GM23338 (cell line): ENCODE results near the gene EDNRA. TPM values are rescaled to one million over a fixed set of nuclear protein-coding genes. Genes with fewer than 3 reads are reported as not detected.

ENCODE experiments used
- ATAC-seq: fragments of 200-7000 bp; cut with Tn5 transposase; 3 replicates; pipeline ENCODE4 v1.9.1; 2020
- DNase-seq: peaks from one replicate; pipeline ENCODE4 v3.0.0-alpha.2; 2015; ENCODE audit warnings: low spot score
- H2AFZ ChIP-seq: fragments of 200-600 bp; sonication (generic); 2 replicates; pipeline ENCODE4 v1.8.0; 2016; ENCODE audit warnings: antibody characterized with exemption, mild to moderate bottlenecking, moderate library complexity
- H3F3A ChIP-seq: fragments of 200-600 bp; sonication (generic); replicated peaks from 2 replicates; pipeline ENCODE4 v1.8.0; 2017; ENCODE audit warnings: antibody characterized with exemption, mixed run types, low read depth
- H3K27ac ChIP-seq: fragments of 200-600 bp; sonication (generic); 2 replicates; pipeline ENCODE4 v1.6.1; 2016; ENCODE audit warnings: low read depth
- H3K27me3 ChIP-seq: fragments of 200-600 bp; sonication (generic); 2 replicates; pipeline ENCODE4 v1.8.0; 2016; ENCODE audit warnings: mild to moderate bottlenecking, mixed run types, moderate library complexity; ENCODE audit not compliant: insufficient read depth
- H3K36me3 ChIP-seq: fragments of 200-600 bp; sonication (generic); 2 replicates; pipeline ENCODE4 v1.8.0; 2016; ENCODE audit warnings: mild to moderate bottlenecking; ENCODE audit not compliant: insufficient read depth
- H3K4me1 ChIP-seq: fragments of 200-600 bp; sonication (generic); 2 replicates; pipeline ENCODE4 v1.8.0; 2016; ENCODE audit warnings: mild to moderate bottlenecking, moderate library complexity; ENCODE audit not compliant: insufficient read depth
- H3K4me2 ChIP-seq: fragments of 200-600 bp; sonication (generic); 2 replicates; pipeline ENCODE4 v1.7.1; 2017; ENCODE audit warnings: mixed run types
- H3K4me3 ChIP-seq: fragments of 200-600 bp; sonication (generic); 2 replicates; pipeline ENCODE4 v1.6.1; 2016; ENCODE audit warnings: mixed run types
- H3K79me2 ChIP-seq: fragments of 200-600 bp; sonication (generic); replicated peaks from 2 replicates; pipeline ENCODE4 v1.8.0; 2017; ENCODE audit warnings: mild to moderate bottlenecking; ENCODE audit not compliant: insufficient read depth
- H3K9me2 ChIP-seq: fragments of 200-600 bp; sonication (generic); 2 replicates; pipeline ENCODE4 v1.8.0; 2017; ENCODE audit not compliant: insufficient read depth
- H4K20me1 ChIP-seq: fragments of 200-600 bp; sonication (generic); replicated peaks from 2 replicates; pipeline ENCODE4 v1.8.0; 2017; ENCODE audit warnings: mild to moderate bottlenecking; ENCODE audit not compliant: insufficient read depth
- H3K27ac Mint-ChIP-seq: 2 replicates; pipeline ENCODE4 v1.8.0; 2020; ENCODE audit warnings: inconsistent platforms, mild to moderate bottlenecking, moderate library complexity, mixed read lengths
- H3K27me3 Mint-ChIP-seq: 3 replicates; pipeline ENCODE4 v1.8.0; 2022; ENCODE audit warnings: low read depth, mild to moderate bottlenecking, moderate library complexity, mixed read lengths, inconsistent platforms; ENCODE audit not compliant: insufficient read depth, poor library complexity
- H3K36me3 Mint-ChIP-seq: 3 replicates; pipeline ENCODE4 v1.8.0; 2021; ENCODE audit warnings: low read depth, mild to moderate bottlenecking, inconsistent platforms, moderate library complexity, mixed read lengths
- H3K4me1 Mint-ChIP-seq: 3 replicates; pipeline ENCODE4 v1.8.0; 2020; ENCODE audit warnings: mild to moderate bottlenecking, inconsistent platforms, mixed read lengths
- H3K4me3 Mint-ChIP-seq: 3 replicates; pipeline ENCODE4 v1.8.0; 2021; ENCODE audit warnings: moderate library complexity, mild to moderate bottlenecking, inconsistent platforms, mixed read lengths
- H3K9me3 Mint-ChIP-seq: 3 replicates; pipeline ENCODE4 v1.8.0; 2020; ENCODE audit warnings: moderate library complexity, mild to moderate bottlenecking, inconsistent platforms, mixed read lengths
- CTCF ChIP-seq, 2 experiments: fragments of 200-600 bp in 1 of 2; sonication (generic) in 1 of 2; conservative IDR thresholded peaks; 2 replicates each; pipeline versions ENCODE4 v1.5.1 to v1.6.1; 2016 to 2017; ENCODE audit warnings: antibody characterized with exemption in 2 of 2, low read depth in 2 of 2, mild to moderate bottlenecking in 2 of 2, moderate library complexity in 1 of 2
- ETS1 ChIP-seq: IDR thresholded peaks from 2 replicates; pipeline ENCODE4 v1.6.1; 2016; ENCODE audit warnings: antibody characterized with exemption
- EZH2 ChIP-seq: fragments of 200-600 bp; sonication (generic); IDR thresholded peaks from one replicate; pipeline ENCODE4 v1.8.0; 2017; ENCODE audit warnings: antibody characterized with exemption, mild to moderate bottlenecking, low read depth; ENCODE audit not compliant: unreplicated experiment
- EZH2phosphoT487 ChIP-seq: fragments of 200-600 bp; sonication (generic); IDR thresholded peaks from one replicate; pipeline ENCODE4 v1.8.1; 2018; ENCODE audit warnings: antibody characterized with exemption; ENCODE audit not compliant: unreplicated experiment
- JUNB ChIP-seq: IDR thresholded peaks from one replicate; pipeline ENCODE4 v1.6.1; 2016; ENCODE audit warnings: antibody characterized with exemption; ENCODE audit not compliant: unreplicated experiment
- NANOG ChIP-seq: IDR thresholded peaks from 2 replicates; pipeline ENCODE4 v1.6.1; 2016; ENCODE audit warnings: antibody characterized with exemption, borderline replicate concordance
- REST ChIP-seq: IDR thresholded peaks from one replicate; pipeline ENCODE4 v1.6.1; 2018; ENCODE audit warnings: antibody characterized with exemption; ENCODE audit not compliant: unreplicated experiment
- STAT1 ChIP-seq: IDR thresholded peaks from one replicate; pipeline ENCODE4 v1.6.1; 2016; ENCODE audit warnings: antibody characterized with exemption; ENCODE audit not compliant: unreplicated experiment
- ZNF331 ChIP-seq: fragments of 250-450 bp; sonication (Bioruptor Pico); IDR thresholded peaks from 2 replicates; pipeline ENCODE4 v1.5.0; 2020; ENCODE audit warnings: low read depth, mild to moderate bottlenecking, moderate library complexity
- ZNF462 ChIP-seq: fragments of 250-450 bp; sonication (Bioruptor Pico); IDR thresholded peaks from 2 replicates; pipeline ENCODE4 v1.5.0; 2020; ENCODE audit warnings: mild to moderate bottlenecking, moderate library complexity
- polyA plus RNA-seq: library from polyadenylated mRNA; unstranded; fragments of >200 nt; fragmentation: Nextera tagmentation; extraction: Ambion mirVana; gene quantifications from 2 replicates; pipeline ENCODE4 v1.2.1, GENCODE V29; 2016
- total RNA-seq: library from RNA; depleted of rRNA; stranded (reverse); fragments of >200 nt; shearing (Covaris generic); gene quantifications from 2 replicates; pipeline ENCODE4 v1.2.3, GENCODE V29; 2014

EDNRA gene
- total and polyA plus RNA-seq, 2 experiments from 2014 or later = 1.5 to 5.0 TPM

- no peaks in the 10 kb centered on the region for H3K36me3 ChIP-seq
- DNase-seq (no peak), ATAC-seq (no peak)
- no peak overlapping the region for H3K4me3 Mint-ChIP-seq
- H3K4me1 Mint-ChIP-seq = no peaks in the 10 kb centered on the region
- no peaks in the 10 kb centered on the region; the same call in 1 of the 2 replicates for H3K9me2 ChIP-seq
- no peaks in the 10 kb centered on the region for H3K4me1 ChIP-seq
- no peaks in the 10 kb centered on the region for H3K27me3 ChIP-seq
- no peaks in the 10 kb centered on the region for H3K79me2 ChIP-seq
- no peaks in the 10 kb centered on the region for H4K20me1 ChIP-seq
- H3K27me3 Mint-ChIP-seq = peaks cover 4% of the 10 kb centered on the region
- H3K4me3 ChIP-seq = no peak overlapping the region
- no peaks in the 10 kb centered on the region for H3K36me3 Mint-ChIP-seq
- H3K9me3 Mint-ChIP-seq = no peaks in the 10 kb centered on the region
- no peak overlapping the region for H3K4me2 ChIP-seq
- TF ChIP-seq EZH2 = no peak
- H2AFZ ChIP-seq = no peak overlapping the region
- no peaks in the 10 kb centered on the region for H3F3A ChIP-seq
- no peak overlapping the region for H3K27ac Mint-ChIP-seq
- no peak overlapping the region for H3K27ac ChIP-seq
Measured at GRCh38 chr4:147560625-147561024, 79.7 kb downstream of the EDNRA start.

GRCh38 chr4:147566762-147567161, 85.9 kb downstream of the EDNRA start:
- Mint-ChIP-seq H3K27me3 (no peaks in the 10 kb centered on the region), H3K9me3 (peaks cover 10% of the 10 kb centered on the region; the same call in 2 of the 3 replicates), H3K4me1 (peaks cover 10% of the 10 kb centered on the region; the same call in 1 of the 3 replicates), H3K36me3 (no peaks in the 10 kb centered on the region), H3K4me3 (no peak overlapping the region), H3K27ac (no peak overlapping the region)
- no peaks in the 10 kb centered on the region for H4K20me1 ChIP-seq
- H3K27me3 ChIP-seq = no peaks in the 10 kb centered on the region
- no peaks in the 10 kb centered on the region for H3K9me2 ChIP-seq
- DNase-seq = no peak
- H2AFZ ChIP-seq = no peak overlapping the region
- no peaks in the 10 kb centered on the region for H3K4me1 ChIP-seq
- ATAC-seq = peak; percentile 25; the same call in 1 of the 3 replicates
- no peak overlapping the region for H3K4me3 ChIP-seq
- no peak overlapping the region for H3K27ac ChIP-seq
- no peaks in the 10 kb centered on the region for H3K36me3 ChIP-seq
- H3F3A ChIP-seq = no peaks in the 10 kb centered on the region
- H3K4me2 ChIP-seq = no peak overlapping the region
- no peaks in the 10 kb centered on the region for H3K79me2 ChIP-seq
- TF ChIP-seq STAT1 (no peak), NANOG (no peak; the same call in 1 of the 2 replicates), ZNF462 (CRISPR knock-in tag) (no peak), JUNB (no peak), ZNF331 (CRISPR knock-in tag) (no peak), REST (no peak), CTCF (conservative IDR thresholded peaks at IDR 0.05; ENCODE audit: low read depth in 2 of 2) (no peak), ETS1 (no peak), EZH2phosphoT487 (no peak)
